ENCODE measurements around the gene QRSL1. TPM values are rescaled to one million over a fixed set of nuclear protein-coding genes. Genes with fewer than 3 reads are reported as not detected.

The QRSL1 gene
- total and polyA plus RNA-seq, 3 donors from 2014 or later, result 9.1 to 13.3 (median 9.2) TPM

DNA sequence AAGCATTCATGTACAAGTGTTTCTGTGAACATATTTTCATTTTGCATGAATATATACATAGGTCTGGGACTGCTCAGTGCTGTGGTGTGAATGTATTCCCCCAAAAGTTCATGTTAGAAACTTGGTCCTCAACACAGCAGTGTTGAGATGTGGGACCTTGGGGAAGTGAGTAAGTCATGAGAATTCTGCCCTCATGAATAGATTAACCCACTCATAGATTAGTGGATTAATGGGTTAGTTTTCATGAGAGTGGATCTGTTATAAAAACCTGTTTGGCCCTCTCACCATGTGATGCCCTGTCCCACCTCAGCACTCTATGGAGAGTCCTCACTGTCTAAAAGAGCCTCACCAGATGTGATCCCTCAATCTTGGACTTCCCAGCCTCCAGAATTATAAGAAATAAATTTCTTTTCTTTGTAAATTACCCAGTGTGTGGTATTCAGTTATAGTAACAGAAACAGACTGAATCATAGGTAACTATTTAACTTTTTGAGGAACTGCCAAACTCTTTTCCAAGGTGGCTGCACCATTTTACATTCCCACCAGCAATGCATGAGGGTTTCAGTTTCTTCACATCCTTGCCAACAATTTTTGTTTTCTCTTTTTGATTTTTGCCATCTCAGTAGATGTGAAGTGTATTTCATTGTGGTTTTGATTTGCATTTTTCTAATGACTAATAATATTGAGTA lies 45.3 kb downstream of the QRSL1 start:
- no peaks in the 10 kb centered on the region for H3K27me3 ChIP-seq
- intact Hi-C loops (cut with DNase I; ENCODE audit: low total_unique reads), result no loop called here
- DNase-seq, result no peak
- no peaks in the 10 kb centered on the region for H3K36me3 ChIP-seq (ENCODE audit: low read depth, missing control alignments)
- H3K4me3 ChIP-seq, result no peak overlapping the region
- H3K9me3 ChIP-seq, result no peaks in the 10 kb centered on the region
- no peak for TF ChIP-seq POLR2A (IDR thresholded peaks at IDR 0.05)
- TF ChIP-seq, protein P1, sequence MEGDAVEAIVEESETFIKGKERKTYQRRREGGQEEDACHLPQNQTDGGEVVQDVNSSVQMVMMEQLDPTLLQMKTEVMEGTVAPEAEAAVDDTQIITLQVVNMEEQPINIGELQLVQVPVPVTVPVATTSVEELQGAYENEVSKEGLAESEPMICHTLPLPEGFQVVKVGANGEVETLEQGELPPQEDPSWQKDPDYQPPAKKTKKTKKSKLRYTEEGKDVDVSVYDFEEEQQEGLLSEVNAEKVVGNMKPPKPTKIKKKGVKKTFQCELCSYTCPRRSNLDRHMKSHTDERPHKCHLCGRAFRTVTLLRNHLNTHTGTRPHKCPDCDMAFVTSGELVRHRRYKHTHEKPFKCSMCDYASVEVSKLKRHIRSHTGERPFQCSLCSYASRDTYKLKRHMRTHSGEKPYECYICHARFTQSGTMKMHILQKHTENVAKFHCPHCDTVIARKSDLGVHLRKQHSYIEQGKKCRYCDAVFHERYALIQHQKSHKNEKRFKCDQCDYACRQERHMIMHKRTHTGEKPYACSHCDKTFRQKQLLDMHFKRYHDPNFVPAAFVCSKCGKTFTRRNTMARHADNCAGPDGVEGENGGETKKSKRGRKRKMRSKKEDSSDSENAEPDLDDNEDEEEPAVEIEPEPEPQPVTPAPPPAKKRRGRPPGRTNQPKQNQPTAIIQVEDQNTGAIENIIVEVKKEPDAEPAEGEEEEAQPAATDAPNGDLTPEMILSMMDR (IDR thresholded peaks at IDR 0.05), result no peak
- no peak overlapping the region for H3K27ac ChIP-seq
- no peaks in the 10 kb centered on the region for H3K4me1 ChIP-seq

DNA sequence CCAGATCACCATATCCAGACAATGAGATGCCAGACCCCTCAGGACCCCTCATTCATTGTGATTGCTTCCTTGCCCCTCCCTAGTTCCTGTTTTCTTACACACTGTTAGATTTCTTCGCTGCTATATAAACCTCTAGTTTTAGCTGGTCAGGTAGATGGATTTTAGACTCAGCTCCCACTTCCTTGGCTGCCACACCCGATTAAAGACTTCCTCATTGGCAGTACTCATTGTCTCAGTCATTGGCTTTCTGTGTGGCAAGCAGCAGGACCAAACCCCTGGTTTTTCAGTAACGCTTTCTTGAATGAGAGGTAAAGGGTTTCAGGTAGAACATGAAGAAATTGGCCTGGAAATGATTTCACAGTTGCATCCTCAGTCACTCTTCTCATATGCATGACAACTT lies 47.9 kb downstream of the QRSL1 start:
- H3K4me3 ChIP-seq, result no peak overlapping the region
- WGBS, 2 donors, result 88 to 90% methylated on average over 3 of the region's 3 CpGs
- no peak overlapping the region for H3K27ac ChIP-seq
- no peaks in the 10 kb centered on the region for H3K4me1 ChIP-seq
- intact Hi-C loops (cut with DNase I; ENCODE audit: low total_unique reads), result no loop called here
- no peak for TF ChIP-seq POLR2A (IDR thresholded peaks at IDR 0.05)
- TF ChIP-seq, protein P1 (IDR thresholded peaks at IDR 0.05), result no peak
- H3K9me3 ChIP-seq, result no peaks in the 10 kb centered on the region
- DNase-seq, result no peak
- H3K36me3 ChIP-seq (ENCODE audit: low read depth, missing control alignments), result no peaks in the 10 kb centered on the region
- H3K27me3 ChIP-seq, result no peaks in the 10 kb centered on the region

GRCh38 chr6:106684011-106684410 lies 54.6 kb downstream of the QRSL1 start:
- H3K4me3 ChIP-seq, result no peak overlapping the region
- intact Hi-C loops (cut with DNase I; ENCODE audit: low total_unique reads), result no loop called here
- no peaks in the 10 kb centered on the region for H3K36me3 ChIP-seq (ENCODE audit: low read depth, missing control alignments)
- no peak overlapping the region for H3K27ac ChIP-seq
- no peak for DNase-seq
- WGBS, 2 donors, result 52 to 75% methylated on average over 4 of the region's 4 CpGs
- H3K27me3 ChIP-seq, result no peaks in the 10 kb centered on the region
- H3K4me1 ChIP-seq, result no peaks in the 10 kb centered on the region
- no peak for TF ChIP-seq POLR2A (IDR thresholded peaks at IDR 0.05)
- TF ChIP-seq, protein P1 (IDR thresholded peaks at IDR 0.05), result no peak
- no peaks in the 10 kb centered on the region for H3K9me3 ChIP-seq

DNA sequence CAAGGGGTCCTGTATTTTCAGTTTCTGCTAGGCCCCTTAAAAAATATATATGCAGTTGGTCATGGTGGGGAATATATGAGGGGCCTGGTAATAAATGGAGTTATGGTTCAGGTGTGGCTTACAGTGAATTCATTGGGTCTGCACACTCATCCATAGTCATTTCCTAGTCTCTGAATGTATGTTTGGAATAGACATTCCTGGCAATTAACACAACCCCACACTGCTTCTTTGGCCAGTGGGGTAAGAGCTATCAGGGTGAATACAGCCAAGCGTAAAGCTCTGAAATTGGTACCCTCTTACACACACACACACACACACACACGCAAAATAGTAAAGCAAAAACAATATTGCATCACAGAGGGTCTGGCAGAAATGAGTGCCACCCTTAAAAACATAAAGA lies 56.5 kb downstream of the QRSL1 start:
- WGBS, 2 donors, result 66 to 100% methylated on average over 2 of the region's 2 CpGs
- TF ChIP-seq, protein P1 (IDR thresholded peaks at IDR 0.05), result no peak
- TF ChIP-seq POLR2A (IDR thresholded peaks at IDR 0.05), result no peak
- Histone ChIP-seq H3K4me3 (no peak overlapping the region), H3K27me3 (no peaks in the 10 kb centered on the region), H3K9me3 (no peaks in the 10 kb centered on the region), H3K36me3 (ENCODE audit: low read depth, missing control alignments) (no peaks in the 10 kb centered on the region), H3K27ac (no peak overlapping the region), H3K4me1 (no peaks in the 10 kb centered on the region)
- no peak for DNase-seq
- intact Hi-C loops (cut with DNase I; ENCODE audit: low total_unique reads), result no loop called here

Data from testis (tissue), 3 donors.